HG02588 (cell line): ENCODE measurements around the gene TMEM198.

Source experiments
- ATAC-seq: cut with Tn5 transposase; IDR thresholded peaks from one replicate; pipeline ENCODE4 v1.9.1; 2021; ENCODE audit warnings: mild to moderate bottlenecking, moderate library complexity; ENCODE audit not compliant: unreplicated experiment

Gene TMEM198

GRCh38 chr2:219524817-219525216 is 19.0 kb upstream of the TMEM198 start:
- ATAC-seq, result no peak

GRCh38 chr2:219525533-219526232 is 18.1 kb upstream of the TMEM198 start:
- no peak for ATAC-seq

GRCh38 chr2:219526320-219527075 is 17.3 kb upstream of the TMEM198 start:
- ATAC-seq, result no peak

- ATAC-seq, result no peak
Observed at GRCh38 chr2:219527076-219527394, 16.8 kb upstream of the TMEM198 start.

GRCh38 chr2:219527472-219527871 is 16.4 kb upstream of the TMEM198 start:
- no peak for ATAC-seq

GRCh38 chr2:219530048-219530963 is 13.5 kb upstream of the TMEM198 start:
- ATAC-seq, result peak; percentile 86

- no peak for ATAC-seq
Observed at GRCh38 chr2:219531639-219532377, 12.0 kb upstream of the TMEM198 start.

GRCh38 chr2:219532378-219532649 is 11.5 kb upstream of the TMEM198 start:
- no peak for ATAC-seq

- no peak for ATAC-seq
Observed at GRCh38 chr2:219533930-219534661, 9.7 kb upstream of the TMEM198 start.

- no peak for ATAC-seq
Observed at GRCh38 chr2:219536425-219536824, 7.4 kb upstream of the TMEM198 start.

GRCh38 chr2:219536967-219537366 is 6.9 kb upstream of the TMEM198 start:
- no peak for ATAC-seq

GRCh38 chr2:219537657-219538488 is 6.0 kb upstream of the TMEM198 start:
- no peak for ATAC-seq

- ATAC-seq, result no peak
Observed at GRCh38 chr2:219538504-219538951, 5.3 kb upstream of the TMEM198 start.

- ATAC-seq, result no peak
Observed at GRCh38 chr2:219538956-219539788, 4.7 kb upstream of the TMEM198 start.

GRCh38 chr2:219539926-219540678 is 3.7 kb upstream of the TMEM198 start:
- ATAC-seq, result no peak

GRCh38 chr2:219540784-219541504 is 2.9 kb upstream of the TMEM198 start:
- no peak for ATAC-seq

GRCh38 chr2:219541611-219542180 is 2.1 kb upstream of the TMEM198 start:
- ATAC-seq, result peak; percentile 44
